ENCODE data around the gene BET1. TPM values are rescaled to one million over a fixed set of nuclear protein-coding genes. Genes with fewer than 3 reads are reported as not detected.

BET1 gene
- total RNA-seq, 1 experiment from 2014 or later: 68.3 TPM

DNA sequence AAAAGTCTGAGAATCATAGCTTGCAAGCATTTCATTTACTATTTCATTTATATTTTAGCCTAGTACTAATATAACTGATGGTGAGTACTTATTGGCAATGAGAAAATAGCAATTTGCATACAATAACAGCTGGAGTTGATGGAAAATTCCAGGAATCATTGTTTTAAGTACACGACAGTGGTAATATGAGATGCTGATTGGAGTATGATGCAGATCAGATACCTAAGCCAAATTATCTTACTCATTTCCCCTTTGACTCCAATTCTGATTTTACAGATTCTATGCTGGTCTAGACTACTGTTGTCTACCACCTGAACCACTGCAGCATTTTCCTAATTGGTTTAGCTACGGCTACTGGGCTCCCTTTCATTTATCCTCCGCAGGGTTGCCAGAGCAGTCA, 45.9 kb downstream of the BET1 start:
- peak; percentile 42 for DNase-seq (ENCODE audit: low read depth)

GRCh38 chr7:93957767-93958166, 46.4 kb downstream of the BET1 start:
- no peak for DNase-seq (ENCODE audit: low read depth)

DNA sequence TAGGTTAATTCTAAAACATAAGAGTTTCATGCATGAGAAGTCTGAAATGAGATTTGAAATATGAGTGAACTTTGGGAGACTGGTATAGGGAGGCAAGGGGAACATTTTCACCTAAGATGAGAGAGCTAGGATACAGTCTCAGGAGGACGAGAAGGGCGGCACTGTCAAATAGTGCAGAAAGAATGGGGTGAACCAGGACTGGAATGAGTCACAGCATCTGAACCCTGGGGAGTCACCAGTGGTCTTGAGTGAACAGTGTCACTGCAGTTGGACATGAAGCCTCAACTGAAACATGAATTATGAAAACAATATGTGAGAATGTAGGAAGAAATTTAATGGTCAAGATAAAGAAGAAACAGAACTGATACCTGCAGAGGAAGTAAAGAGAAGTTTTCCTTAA, 48.9 kb downstream of the BET1 start:
- DNase-seq (ENCODE audit: low read depth): no peak

GRCh38 chr7:93949423-93949822, 54.7 kb downstream of the BET1 start:
- peak; percentile 80 for DNase-seq (ENCODE audit: low read depth)

DNA sequence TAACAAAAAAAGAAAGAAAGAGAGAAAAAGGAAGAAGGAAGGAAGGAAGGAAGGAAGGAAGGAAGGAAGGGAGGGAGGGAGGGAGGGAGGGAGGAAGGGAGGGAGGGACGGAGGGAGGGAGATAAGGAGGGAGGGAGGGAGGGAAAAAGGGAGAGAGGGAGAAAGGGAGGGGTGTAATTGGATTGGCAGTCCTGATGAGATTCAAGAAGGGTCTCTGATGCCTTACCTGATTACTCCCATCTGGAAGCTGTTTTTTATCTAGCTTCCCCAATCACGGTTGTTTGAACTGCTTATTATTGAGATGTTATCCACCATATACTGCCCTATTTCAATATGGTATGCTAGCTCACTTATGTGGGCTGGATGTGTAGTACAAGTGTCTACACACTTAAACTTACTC, 55.3 kb downstream of the BET1 start:
- DNase-seq (ENCODE audit: low read depth): no peak

- peak; percentile 42 for DNase-seq (ENCODE audit: low read depth)
Measured at GRCh38 chr7:93948106-93948505, 56.0 kb downstream of the BET1 start.

DNA sequence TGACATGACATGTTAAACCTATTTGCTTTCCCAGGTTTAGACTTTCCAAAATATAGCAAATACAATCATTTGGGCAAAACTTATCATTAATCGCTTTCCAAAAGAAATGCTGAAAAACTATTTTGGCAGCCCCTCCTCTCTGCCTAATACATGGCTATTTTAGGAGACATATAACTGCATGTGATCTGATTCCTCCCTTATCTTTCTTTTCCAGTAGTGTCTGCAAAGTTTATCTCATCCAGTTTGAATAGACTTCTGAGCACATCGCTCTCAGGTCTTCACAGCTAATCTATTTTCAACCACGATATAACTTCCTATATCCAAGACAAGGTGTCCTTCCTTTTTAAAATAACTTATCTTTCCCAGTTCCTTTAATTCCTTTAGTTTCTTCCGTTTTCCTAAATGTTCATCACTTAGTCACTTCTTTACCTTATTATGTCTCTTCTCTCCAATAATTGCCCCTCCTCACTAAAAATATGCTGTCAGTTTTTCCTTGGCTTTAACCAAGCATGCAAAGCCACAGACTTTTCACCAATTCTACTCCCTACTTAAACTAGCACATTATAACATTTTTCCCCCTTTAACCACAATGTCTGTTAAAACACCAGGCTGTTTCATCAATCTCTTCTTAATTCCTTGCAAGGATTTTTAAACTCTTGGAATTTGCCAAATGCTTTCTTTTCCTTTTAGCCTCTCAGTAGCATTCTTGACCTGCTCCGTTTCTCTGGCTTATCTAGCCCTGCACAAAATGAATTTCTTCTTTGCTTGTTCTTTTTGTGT, 58.2 kb downstream of the BET1 start:
- DNase-seq (ENCODE audit: low read depth): no peak

GRCh38 chr7:93945083-93945482, 59.1 kb downstream of the BET1 start:
- no peak for DNase-seq (ENCODE audit: low read depth)

DNA sequence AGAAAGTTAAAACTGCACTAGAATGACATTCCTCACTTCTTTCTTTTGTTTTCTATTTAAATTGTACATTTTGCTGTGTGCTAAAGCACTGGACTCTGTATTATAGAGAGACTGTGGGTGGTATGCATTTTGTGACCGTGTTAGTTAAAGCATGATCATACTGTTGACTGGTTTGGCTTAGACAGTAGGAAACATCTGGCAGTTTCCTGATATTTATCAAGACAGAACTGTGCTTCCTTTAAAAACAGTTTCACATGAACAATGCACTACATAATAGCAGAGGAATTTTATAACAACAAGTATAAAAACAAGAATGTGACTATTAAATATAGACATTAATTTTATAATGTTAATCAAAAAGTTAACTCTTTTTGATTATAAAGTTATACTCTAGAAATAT, 59.5 kb downstream of the BET1 start:
- DNase-seq (ENCODE audit: low read depth): no peak

- DNase-seq (ENCODE audit: low read depth): no peak
Measured at GRCh38 chr7:93943816-93944540, 60.2 kb downstream of the BET1 start.

Other genes starting within 250 kb of the BET1 start
- 18.5 and 28.7 TPM in 2 replicates for gene TFPI2, start 113.6 kb downstream of the BET1 start, total RNA-seq (2014; rRNA removed; shearing (Covaris generic))
- not detected in 2 replicates for gene GNGT1, start 97.8 kb downstream of the BET1 start, total RNA-seq (2014; rRNA removed; shearing (Covaris generic))
- 30.2 and 31.1 TPM in 2 replicates for gene GNG11, start 82.6 kb downstream of the BET1 start, total RNA-seq (2014; rRNA removed; shearing (Covaris generic))

All from M059J (cell line).